ENCODE measurements around the gene KCNJ2.

DNA sequence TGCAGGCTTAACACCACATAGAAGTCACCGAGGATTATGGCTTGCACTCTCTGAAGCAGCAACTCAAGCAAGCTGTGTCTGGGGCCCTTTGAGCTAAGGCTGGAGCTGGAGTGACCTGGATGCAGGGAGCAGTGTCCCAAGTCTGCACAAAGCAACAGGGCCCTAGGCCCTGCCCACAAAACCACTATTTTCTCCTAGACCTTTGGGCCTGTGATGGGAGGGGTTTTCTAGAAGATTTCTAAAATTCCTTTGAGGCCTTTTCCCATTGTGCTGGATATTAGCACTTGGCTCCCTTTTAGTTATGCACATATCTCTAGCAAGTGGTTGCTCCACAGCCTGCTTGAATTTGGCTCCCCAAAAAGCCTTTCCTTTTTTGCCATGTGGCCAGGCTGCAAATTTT lies 49.8 kb upstream of the KCNJ2 start:
- TF ChIP-seq CTCF (IDR thresholded peaks at IDR 0.05): no peak
- TF ChIP-seq POLR2A (IDR thresholded peaks at IDR 0.05): no peak
- TF ChIP-seq EP300 (IDR thresholded peaks at IDR 0.05): no peak

Data from tibial nerve (tissue), 4 donors.